Stomach (tissue), 4 donors: Measurements from ENCODE around the gene NYAP2.

Experiments used
- CTCF ChIP-seq, 7 experiments: fragments of 450-650 bp in 4 of 7; fragments of 200-600 bp in 3 of 7; sonication (generic) in 3 of 7; IDR thresholded peaks; one replicate each; pipeline ENCODE4 v1.5.1; 2016 to 2019; ENCODE audit warnings: antibody characterized with exemption in 7 of 7, control low read depth in 2 of 7, mild to moderate bottlenecking in 1 of 7
- POLR2A ChIP-seq, 4 donors: fragments of 450-650 bp; IDR thresholded peaks; one replicate each; pipeline ENCODE4 v1.6.1; 2016; ENCODE audit warnings: antibody characterized with exemption in 4 of 4, control low read depth in 2 of 4, mild to moderate bottlenecking in 1 of 4, moderate library complexity in 1 of 4

- TF ChIP-seq POLR2A (IDR thresholded peaks at IDR 0.05) (no peak), CTCF (IDR thresholded peaks at IDR 0.05) (no peak)
Observed at GRCh38 chr2:225616848-225617247, 217.3 kb downstream of the NYAP2 start.
